ENCODE results near the gene ADAMTS1. TPM values are rescaled to one million over a fixed set of nuclear protein-coding genes. Genes with fewer than 3 reads are reported as not detected.

Gene ADAMTS1
- 241 TPM for total RNA-seq

DNA sequence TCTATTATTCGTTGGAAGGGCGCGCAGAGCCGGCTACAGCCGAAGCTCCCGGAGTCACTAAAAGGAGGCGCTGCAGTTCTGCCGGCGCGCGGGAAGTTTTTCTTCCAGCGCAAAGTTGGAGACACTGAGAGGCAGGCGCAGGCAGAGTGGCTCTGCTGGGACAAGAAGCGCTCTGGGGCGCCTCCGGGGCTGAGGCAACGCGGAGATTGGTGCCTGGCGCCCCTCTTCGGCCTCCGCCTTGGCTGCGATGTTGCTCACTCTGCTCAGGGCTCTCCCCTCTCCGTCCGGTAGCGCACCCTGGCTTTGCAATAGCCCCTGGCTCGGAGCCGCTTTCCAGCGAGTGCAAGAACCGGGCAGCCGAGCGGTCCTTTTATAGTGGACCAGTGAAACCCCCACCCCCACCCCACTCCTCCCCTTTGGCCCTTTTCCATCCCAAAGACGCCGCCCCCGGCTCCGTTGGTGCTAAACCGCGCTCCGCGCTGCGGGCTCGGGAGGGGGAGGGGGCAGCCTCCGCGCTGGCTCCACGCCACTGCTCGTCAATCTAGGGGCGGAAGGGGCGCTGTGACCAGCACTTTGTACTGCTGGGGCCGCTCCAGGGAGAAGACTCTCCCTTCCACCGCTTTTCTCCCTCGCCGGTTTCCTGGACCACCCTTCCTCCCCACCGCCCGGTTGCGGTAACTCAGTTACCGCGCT is at the start of gene ADAMTS1:
TSS of gene ADAMTS1 (minus strand) at position 344 of the 693 bp plus-strand sequence. CDS start 455 bp downstream, outside the sequence.
- H3K36me3 ChIP-seq, result peaks cover 0 to 23% of the 10 kb centered on the region in 2 donors
- peak in 1 of 2 donors; percentile 98 for DNase-seq (ENCODE audit: extremely low spot score in 2 of 2)
- H3K4me1 ChIP-seq, result peaks cover 29% of the 10 kb centered on the region
- peak within 1 kb of the TSS; percentile 69 to 86 for H3K4me3 ChIP-seq
- no peaks in the 10 kb centered on the region for H3K9me3 ChIP-seq
- peak within 1 kb of the TSS; percentile 97 for H3K27ac ChIP-seq
- no peaks in the 10 kb centered on the region for H3K27me3 ChIP-seq
- intact Hi-C loops (cut with DNase I), result loop anchor here (5.0 kb wide), 2 partner anchors 1677 to 1902 kb away; no protein-coding TSS in a partner anchor
- TF ChIP-seq POLR2A (IDR thresholded peaks at IDR 0.05), result peak in 1 of 2 donors; percentile 87
- TF ChIP-seq, protein P1, sequence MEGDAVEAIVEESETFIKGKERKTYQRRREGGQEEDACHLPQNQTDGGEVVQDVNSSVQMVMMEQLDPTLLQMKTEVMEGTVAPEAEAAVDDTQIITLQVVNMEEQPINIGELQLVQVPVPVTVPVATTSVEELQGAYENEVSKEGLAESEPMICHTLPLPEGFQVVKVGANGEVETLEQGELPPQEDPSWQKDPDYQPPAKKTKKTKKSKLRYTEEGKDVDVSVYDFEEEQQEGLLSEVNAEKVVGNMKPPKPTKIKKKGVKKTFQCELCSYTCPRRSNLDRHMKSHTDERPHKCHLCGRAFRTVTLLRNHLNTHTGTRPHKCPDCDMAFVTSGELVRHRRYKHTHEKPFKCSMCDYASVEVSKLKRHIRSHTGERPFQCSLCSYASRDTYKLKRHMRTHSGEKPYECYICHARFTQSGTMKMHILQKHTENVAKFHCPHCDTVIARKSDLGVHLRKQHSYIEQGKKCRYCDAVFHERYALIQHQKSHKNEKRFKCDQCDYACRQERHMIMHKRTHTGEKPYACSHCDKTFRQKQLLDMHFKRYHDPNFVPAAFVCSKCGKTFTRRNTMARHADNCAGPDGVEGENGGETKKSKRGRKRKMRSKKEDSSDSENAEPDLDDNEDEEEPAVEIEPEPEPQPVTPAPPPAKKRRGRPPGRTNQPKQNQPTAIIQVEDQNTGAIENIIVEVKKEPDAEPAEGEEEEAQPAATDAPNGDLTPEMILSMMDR (IDR thresholded peaks at IDR 0.05), result peak in 1 of 3 experiments; percentile 23
- TF ChIP-seq POLR2AphosphoS5 (IDR thresholded peaks at IDR 0.05; ENCODE audit: insufficient read depth in 1 of 2, low read depth in 1 of 2), result peak; percentile 47 to 99

DNA sequence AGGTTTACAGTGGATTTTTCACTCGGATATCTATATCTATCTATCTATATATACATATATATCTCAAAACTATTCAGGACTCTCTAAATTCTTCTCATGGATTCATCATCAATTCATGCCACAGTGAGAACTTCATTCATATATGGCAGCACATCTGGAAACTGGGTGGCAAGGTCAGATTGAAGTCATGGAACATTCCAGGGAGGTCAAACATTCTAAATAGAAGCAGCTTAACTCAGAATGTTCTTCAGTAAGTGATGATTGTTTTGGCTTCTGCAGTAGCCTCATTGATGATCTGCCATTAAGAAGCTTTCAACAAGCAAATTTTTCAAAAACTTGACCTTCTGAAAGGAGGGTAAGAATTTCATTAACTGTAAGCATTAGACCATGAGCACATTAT is 46.9 kb upstream of the ADAMTS1 start:
- intact Hi-C loops (cut with DNase I), result no loop called here
- no peak overlapping the region for H3K4me3 ChIP-seq

DNA sequence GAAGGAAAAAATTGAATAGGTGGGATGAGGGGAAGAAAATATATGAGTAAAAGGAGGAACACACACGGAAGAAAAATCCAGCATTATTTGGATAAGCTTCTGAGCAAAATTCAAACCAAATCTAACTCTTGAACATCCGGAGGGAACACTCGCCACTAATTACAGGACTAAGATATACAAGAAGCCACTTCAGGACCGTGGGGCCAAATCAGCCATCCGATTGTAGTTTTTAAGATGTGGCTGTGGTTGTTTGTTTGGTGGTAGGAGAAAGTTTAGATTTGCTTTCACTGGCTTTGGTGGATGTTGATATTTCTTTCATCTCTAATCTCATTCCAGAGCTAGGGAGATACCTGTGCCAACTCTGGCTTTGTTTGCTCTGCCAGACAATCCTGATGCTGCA is 43.7 kb upstream of the ADAMTS1 start:
- TF ChIP-seq POLR2A (IDR thresholded peaks at IDR 0.05) (no peak), POLR2AphosphoS5 (IDR thresholded peaks at IDR 0.05; ENCODE audit: insufficient read depth in 1 of 2, low read depth in 1 of 2) (no peak)
- TF ChIP-seq, protein P1 (IDR thresholded peaks at IDR 0.05), result no peak
- intact Hi-C loops (cut with DNase I), result no loop called here
- Histone ChIP-seq H3K27ac (no peak overlapping the region), H3K36me3 (no peaks in the 10 kb centered on the region), H3K4me3 (no peak overlapping the region), H3K27me3 (no peaks in the 10 kb centered on the region), H3K4me1 (no peaks in the 10 kb centered on the region), H3K9me3 (no peaks in the 10 kb centered on the region)
- no peak for DNase-seq (ENCODE audit: extremely low spot score in 2 of 2)

More for the DNA sequence above, 46.9 kb upstream of the ADAMTS1 start:
- Histone ChIP-seq H3K4me1 (no peaks in the 10 kb centered on the region), H3K9me3 (no peaks in the 10 kb centered on the region), H3K27ac (no peak overlapping the region), H3K36me3 (no peaks in the 10 kb centered on the region), H3K27me3 (no peaks in the 10 kb centered on the region)
- no peak for DNase-seq (ENCODE audit: extremely low spot score in 2 of 2)
- TF ChIP-seq, protein P1 (IDR thresholded peaks at IDR 0.05), result no peak
- TF ChIP-seq POLR2AphosphoS5 (IDR thresholded peaks at IDR 0.05; ENCODE audit: insufficient read depth in 1 of 2, low read depth in 1 of 2), result no peak
- TF ChIP-seq POLR2A (IDR thresholded peaks at IDR 0.05), result no peak

DNA sequence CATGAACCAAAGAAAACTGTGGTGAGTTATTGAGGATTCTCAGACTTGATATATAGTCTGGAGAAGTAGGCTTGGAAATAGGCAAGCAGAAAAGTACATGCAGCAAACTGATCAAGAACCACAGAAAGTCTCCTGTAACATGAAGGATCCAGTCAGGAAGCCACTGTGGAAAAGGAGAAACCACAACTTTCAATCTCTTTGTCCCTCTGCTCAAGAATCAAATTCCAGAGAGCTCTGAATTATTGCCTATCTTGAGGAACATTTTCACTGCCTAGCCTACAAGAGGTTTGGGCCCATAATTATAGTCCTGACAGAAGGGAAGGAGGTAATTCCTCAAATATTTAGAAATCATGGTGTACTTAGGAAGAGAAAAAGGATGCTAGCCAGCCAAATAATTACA is 43.0 kb upstream of the ADAMTS1 start:
- no peak for DNase-seq (ENCODE audit: extremely low spot score in 2 of 2)
- H3K36me3 ChIP-seq, result no peaks in the 10 kb centered on the region
- no peak overlapping the region for H3K4me3 ChIP-seq
- no peak overlapping the region for H3K27ac ChIP-seq
- H3K9me3 ChIP-seq, result no peaks in the 10 kb centered on the region
- intact Hi-C loops (cut with DNase I), result no loop called here
- TF ChIP-seq, protein P1 (IDR thresholded peaks at IDR 0.05), result no peak
- TF ChIP-seq POLR2AphosphoS5 (IDR thresholded peaks at IDR 0.05; ENCODE audit: insufficient read depth in 1 of 2, low read depth in 1 of 2), result no peak
- no peak for TF ChIP-seq POLR2A (IDR thresholded peaks at IDR 0.05)
- no peaks in the 10 kb centered on the region for H3K27me3 ChIP-seq
- no peaks in the 10 kb centered on the region for H3K4me1 ChIP-seq

DNA sequence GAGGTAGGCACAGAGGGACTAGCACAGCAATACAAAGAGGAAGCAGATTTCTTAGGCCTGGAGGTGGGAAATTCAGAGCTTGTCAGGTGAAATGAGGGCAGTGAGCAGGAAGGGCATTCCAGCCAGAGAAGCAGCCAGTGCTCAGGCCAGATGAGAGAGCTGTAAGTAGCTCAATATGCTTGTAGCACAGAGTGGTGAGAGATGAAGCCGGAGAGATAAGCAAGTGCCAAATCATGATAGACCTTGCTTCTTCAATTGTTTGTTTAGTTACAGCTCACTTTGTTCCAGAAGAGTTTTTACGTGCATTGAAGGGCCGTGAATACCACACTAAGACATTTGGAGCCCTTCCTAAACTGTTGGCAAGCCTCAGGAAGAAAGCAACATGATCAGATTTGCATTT is 42.0 kb upstream of the ADAMTS1 start:
- no peak for DNase-seq (ENCODE audit: extremely low spot score in 2 of 2)
- Histone ChIP-seq H3K36me3 (no peaks in the 10 kb centered on the region), H3K9me3 (no peaks in the 10 kb centered on the region), H3K27me3 (no peaks in the 10 kb centered on the region), H3K27ac (no peak overlapping the region), H3K4me3 (no peak overlapping the region), H3K4me1 (no peaks in the 10 kb centered on the region)
- TF ChIP-seq, protein P1 (IDR thresholded peaks at IDR 0.05), result no peak
- no peak for TF ChIP-seq POLR2AphosphoS5 (IDR thresholded peaks at IDR 0.05; ENCODE audit: insufficient read depth in 1 of 2, low read depth in 1 of 2)
- TF ChIP-seq POLR2A (IDR thresholded peaks at IDR 0.05), result no peak
- intact Hi-C loops (cut with DNase I), result no loop called here

Measured in vagina (tissue), 2 donors.